ENCODE results near the gene PPP4R3C.
"Not testable (repeated sequence)": the region's sequence is repeated elsewhere in the genome, so short reads cannot be mapped to it uniquely, and the experiment has no call there.

PPP4R3C gene

GRCh38 chrX:27463187-27463586, at the start of gene PPP4R3C:
TSS of gene PPP4R3C (minus strand) at chrX:27463341. CDS start at chrX:27463296, 45 bp downstream.
- DNase-seq (ENCODE audit: low read depth, low spot score), result no peak
- no peak within 1 kb of the TSS for H3K4me3 ChIP-seq (ENCODE audit: low read depth, low read length)
- CTCF ChIA-PET, result no interaction called here
- POLR2A ChIA-PET, result no interaction called here
- TF ChIP-seq CTCF (IDR thresholded peaks at IDR 0.05; ENCODE audit: insufficient read depth, low read length, missing control alignments), result no peak

- POLR2A ChIA-PET, result no interaction called here
- TF ChIP-seq CTCF (IDR thresholded peaks at IDR 0.05; ENCODE audit: insufficient read depth, low read length, missing control alignments), result no peak
- H3K4me3 ChIP-seq (ENCODE audit: low read depth, low read length), result no peak overlapping the region
- no peak for DNase-seq (ENCODE audit: low read depth, low spot score)
- CTCF ChIA-PET, result no interaction called here
Observed at GRCh38 chrX:27491397-27491796, 28.3 kb upstream of the PPP4R3C start.

- CTCF ChIA-PET, result no interaction called here
- POLR2A ChIA-PET, result no interaction called here
- no peak for DNase-seq (ENCODE audit: low read depth, low spot score)
- H3K4me3 ChIP-seq (ENCODE audit: low read depth, low read length), result no peak overlapping the region
- no peak for TF ChIP-seq CTCF (IDR thresholded peaks at IDR 0.05; ENCODE audit: insufficient read depth, low read length, missing control alignments)
Observed at GRCh38 chrX:27466051-27466450, 2.9 kb upstream of the PPP4R3C start.

- CTCF ChIA-PET, result no interaction called here
- no peak overlapping the region for H3K4me3 ChIP-seq (ENCODE audit: low read depth, low read length)
- TF ChIP-seq CTCF (IDR thresholded peaks at IDR 0.05; ENCODE audit: insufficient read depth, low read length, missing control alignments), result no peak
- POLR2A ChIA-PET, result no interaction called here
- DNase-seq (ENCODE audit: low read depth, low spot score), result no peak
Observed at GRCh38 chrX:27465036-27465435, 1.9 kb upstream of the PPP4R3C start.

GRCh38 chrX:27459129-27459528, 4.0 kb downstream of the PPP4R3C start:
- DNase-seq (ENCODE audit: low read depth, low spot score); CTCF ChIA-PET; POLR2A ChIA-PET; H3K4me3 ChIP-seq (ENCODE audit: low read depth, low read length): not testable (repeated sequence)

GRCh38 chrX:27458544-27458943, 4.6 kb downstream of the PPP4R3C start:
- CTCF ChIA-PET, POLR2A ChIA-PET: not testable (repeated sequence)

GRCh38 chrX:27451324-27451723, 11.8 kb downstream of the PPP4R3C start:
- ChIA-PET POLR2A (no interaction called here), CTCF (no interaction called here)
- no peak for TF ChIP-seq CTCF (IDR thresholded peaks at IDR 0.05; ENCODE audit: insufficient read depth, low read length, missing control alignments)
- H3K4me3 ChIP-seq (ENCODE audit: low read depth, low read length), result no peak overlapping the region
- no peak for DNase-seq (ENCODE audit: low read depth, low spot score)

More at GRCh38 chrX:27458544-27458943, 4.6 kb downstream of the PPP4R3C start:
- not testable (repeated sequence) for H3K4me3 ChIP-seq (ENCODE audit: low read depth, low read length); DNase-seq (ENCODE audit: low read depth, low spot score)

- no peak for DNase-seq (ENCODE audit: low read depth, low spot score)
- no peak overlapping the region for H3K4me3 ChIP-seq (ENCODE audit: low read depth, low read length)
- POLR2A ChIA-PET, result no interaction called here
- TF ChIP-seq CTCF (IDR thresholded peaks at IDR 0.05; ENCODE audit: insufficient read depth, low read length, missing control alignments), result no peak
- CTCF ChIA-PET, result no interaction called here
Observed at GRCh38 chrX:27446423-27446822, 16.7 kb downstream of the PPP4R3C start.

All from AG04449 (cell line).